Mucosa of gallbladder (tissue), 1 donor: ENCODE results near the gene CTTN. TPM values are rescaled to one million over a fixed set of nuclear protein-coding genes. Genes with fewer than 3 reads are reported as not detected.

Source experiments
- DNase-seq: peaks from one replicate; pipeline ENCODE4 v3.0.0-alpha.2; 2020; ENCODE audit warnings: low spot score
- total RNA-seq: library from RNA; stranded (reverse); gene quantifications from one replicate; pipeline ENCODE4 v1.2.1, GENCODE V29; 2021
- donor health status: DM: no; HTN: no; CAD: no.

CTTN gene
- total RNA-seq: 387 TPM

DNA sequence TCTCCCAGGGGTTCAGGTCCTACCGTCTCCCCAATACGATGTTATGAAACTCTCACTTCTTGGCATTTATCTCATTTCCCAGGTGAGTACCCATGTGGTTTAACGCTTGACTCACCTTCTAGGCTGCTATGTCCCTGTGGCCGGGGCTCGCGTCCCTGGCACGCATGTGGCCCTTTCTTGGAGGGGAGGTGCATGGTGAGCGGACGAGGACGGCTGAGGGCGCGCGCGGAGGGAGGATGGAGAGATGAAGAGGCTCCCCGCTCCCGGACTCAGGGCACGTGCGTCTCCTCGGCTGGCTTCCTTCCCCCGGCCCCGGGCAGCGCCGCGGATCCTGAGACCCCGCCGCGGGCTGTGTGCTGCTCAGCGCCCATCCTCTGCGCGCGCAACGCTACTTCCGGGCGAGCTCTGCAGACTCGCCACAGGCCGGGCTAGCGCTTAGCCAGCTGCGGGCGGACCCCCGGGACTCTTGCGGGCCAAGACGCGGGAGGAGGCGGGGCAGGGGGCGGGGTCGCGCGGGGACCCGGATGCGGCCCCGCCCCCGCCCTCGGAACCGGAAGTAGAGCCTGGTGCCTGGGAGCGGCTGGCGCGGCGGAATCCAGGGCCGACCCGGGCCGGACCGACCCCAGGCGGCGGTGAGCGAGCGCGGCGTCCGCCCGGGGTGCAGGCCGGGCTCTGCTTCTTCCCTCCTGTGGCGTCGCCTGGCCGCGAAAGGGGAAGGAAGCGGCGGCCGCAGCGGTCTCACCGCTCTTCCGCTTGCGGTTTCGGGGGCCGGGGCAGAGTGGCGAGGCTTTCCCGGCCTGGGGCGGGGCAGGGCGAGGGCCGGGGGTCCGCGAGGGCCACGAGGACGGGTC lies at the start of gene CTTN:
Gene CTTN (plus strand): TSS at position 547 of the 851 bp plus-strand sequence. CDS start 8,769 bp downstream, outside the sequence.
- peak; percentile 80 for DNase-seq

DNA sequence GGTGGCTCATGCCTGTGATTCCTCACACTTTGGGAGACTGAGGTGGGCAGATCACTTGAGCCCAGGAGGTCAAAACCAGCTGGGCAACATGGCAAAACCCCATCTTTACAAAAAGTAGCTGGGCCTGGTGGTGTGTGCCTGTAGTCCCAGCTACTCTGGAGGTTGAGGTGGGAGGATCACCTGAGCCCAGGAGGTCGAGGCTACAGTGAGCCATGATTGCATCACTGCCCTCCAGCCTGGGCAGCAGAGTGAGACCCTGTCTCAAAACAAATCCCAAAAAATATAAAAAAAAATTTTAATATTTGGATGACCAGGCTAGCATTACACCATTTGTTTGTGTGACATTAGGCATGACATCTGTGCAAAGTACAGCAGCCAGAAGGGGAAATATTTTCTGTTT lies 49.7 kb upstream of the CTTN start:
- no peak for DNase-seq

DNA sequence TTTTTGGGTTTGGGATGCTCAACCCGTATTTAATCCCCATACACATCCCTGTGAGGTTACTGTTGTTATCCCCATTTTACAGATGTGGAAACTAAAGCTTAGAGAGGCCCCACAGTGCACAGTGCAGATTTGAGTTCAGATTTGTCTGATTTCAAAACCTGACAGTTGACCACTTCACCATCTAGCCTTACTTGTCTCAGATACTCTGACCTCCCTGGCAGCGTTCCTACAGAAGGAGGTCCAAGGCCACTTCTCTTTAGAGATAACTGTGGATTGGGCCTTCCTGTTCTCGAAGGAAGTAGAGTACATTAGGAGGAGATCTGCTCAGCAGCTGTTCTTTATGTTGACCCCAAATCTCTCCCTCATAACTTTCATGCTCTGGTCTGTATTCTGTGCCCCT lies 46.7 kb upstream of the CTTN start:
- no peak for DNase-seq

DNA sequence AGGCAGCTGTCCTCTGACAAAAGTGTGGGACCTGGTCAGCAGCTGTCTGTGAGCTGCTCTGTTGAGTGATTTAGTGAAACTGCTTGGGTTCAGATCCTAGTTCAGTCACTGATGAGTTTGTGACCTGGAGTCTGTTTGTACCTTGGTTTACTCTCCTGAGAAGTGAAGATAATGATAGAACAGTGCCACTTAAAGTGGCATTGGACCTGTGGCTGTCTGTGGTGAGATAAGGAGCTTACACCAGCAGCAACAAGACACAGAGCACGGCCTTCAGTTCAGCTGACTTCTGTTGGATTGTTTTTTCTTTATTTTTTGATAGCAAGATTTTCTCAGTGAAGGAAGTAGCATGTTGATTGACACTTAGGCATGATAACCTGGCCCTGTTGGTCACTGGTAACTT lies 46.2 kb upstream of the CTTN start:
- DNase-seq: no peak

DNA sequence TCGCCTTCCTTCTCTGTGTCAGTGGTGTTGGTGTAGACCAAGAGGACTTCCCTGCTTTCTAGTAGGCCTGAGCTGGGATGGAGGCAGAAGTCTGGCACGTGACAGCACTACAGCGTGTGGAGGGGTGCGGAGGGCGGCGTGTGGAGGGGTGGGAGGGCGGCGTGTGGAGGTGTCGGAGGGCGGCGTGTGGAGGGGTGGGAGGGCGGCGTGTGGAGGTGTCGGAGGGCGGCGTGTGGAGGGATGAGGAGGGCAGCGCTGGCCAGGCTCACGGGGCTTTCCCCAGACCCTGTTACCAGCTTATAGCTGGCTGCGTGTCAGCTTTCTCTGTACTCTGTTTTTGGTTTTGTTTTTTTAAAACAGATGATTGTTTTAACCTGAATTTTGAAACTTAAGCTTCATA lies 45.7 kb upstream of the CTTN start:
- no peak for DNase-seq

DNA sequence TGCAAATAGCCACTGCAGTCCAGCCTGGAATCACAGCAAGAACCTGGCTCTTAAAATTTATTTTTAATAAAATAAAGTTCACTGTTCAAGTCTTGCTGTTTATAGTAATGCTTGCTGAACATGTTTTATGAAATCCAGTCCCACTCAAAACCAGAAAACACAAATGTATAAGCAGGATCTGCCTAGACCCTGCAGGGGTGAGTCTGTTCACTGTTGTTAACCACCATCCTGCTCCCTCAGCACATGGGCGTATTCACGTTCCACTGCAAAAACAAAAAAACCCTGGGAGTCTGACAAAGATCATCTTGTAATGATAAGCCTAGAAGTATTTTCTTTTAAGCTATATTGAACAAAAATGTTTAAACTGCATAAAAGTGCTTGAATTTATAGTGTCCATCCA lies 45.0 kb upstream of the CTTN start:
- DNase-seq: no peak

DNA sequence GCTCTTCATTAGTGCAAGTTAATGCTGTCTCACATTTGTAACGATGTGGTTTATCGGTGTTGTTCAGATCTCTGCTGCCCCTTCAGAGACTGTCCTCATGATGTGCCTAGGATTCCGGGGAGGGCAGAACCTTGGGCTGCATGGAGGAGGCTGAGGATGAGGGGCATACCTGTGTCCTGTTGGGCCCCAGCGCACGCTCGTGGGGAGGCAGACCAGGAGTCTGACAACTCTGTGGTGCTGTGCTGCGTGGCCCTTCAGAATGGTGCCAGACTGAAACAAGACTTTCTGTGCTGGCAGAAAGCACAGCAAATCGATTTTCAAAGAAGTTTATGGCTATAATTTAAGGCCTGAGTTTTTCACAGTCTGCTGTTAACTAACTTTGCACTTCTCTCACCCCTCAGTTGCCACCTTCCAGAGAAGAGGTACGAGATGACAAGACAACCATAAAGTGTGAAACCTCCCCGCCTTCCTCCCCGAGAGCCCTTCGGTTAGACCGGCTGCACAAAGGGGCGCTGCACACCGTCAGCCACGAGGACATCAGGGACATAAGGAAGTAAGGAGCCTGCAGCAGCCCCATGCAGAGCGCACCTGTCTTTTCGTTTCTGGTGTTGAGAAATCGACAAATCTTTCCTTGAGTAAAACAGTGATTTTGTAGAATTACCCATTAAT lies 44.3 kb upstream of the CTTN start:
- no peak for DNase-seq

DNA sequence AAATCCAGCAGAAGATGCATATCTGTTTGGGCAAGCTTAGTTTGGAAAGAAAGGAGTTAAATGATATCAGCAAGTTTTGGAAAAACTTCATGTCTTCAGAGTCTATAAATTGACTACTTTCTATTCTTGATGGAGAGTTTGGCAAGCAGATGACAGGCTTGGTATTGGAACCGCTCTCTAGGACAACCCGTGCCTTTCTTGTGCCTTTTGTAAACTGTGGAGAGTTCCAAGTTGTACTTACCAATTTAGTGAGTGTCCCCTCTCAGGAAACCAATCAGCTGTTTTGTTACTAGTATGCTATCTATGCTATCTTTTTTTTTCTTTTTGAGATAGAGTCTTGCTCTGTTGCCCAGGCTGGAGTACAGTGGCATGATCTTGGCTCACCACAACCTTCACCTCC lies 43.7 kb upstream of the CTTN start:
- no peak for DNase-seq

DNA sequence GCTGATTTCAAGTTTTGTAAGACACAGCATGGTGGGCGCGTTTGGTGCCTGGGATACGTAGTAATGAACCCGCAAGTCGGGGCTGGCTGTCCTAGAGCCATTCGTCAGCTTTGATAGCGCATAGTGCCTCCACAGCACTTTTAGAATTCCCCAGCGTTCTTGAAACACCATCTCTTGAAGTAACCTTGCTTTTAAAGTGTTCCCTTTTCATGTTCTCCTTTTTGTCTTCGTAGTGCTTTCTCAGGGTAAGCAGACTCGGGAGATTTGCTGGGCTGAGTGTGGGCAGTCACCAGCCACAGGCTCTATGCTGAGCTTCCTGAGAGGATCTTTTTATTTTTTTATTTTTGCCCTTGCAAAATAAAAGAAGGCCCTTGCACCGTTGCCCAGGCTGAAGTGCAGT lies 39.6 kb upstream of the CTTN start:
- DNase-seq: no peak

DNA sequence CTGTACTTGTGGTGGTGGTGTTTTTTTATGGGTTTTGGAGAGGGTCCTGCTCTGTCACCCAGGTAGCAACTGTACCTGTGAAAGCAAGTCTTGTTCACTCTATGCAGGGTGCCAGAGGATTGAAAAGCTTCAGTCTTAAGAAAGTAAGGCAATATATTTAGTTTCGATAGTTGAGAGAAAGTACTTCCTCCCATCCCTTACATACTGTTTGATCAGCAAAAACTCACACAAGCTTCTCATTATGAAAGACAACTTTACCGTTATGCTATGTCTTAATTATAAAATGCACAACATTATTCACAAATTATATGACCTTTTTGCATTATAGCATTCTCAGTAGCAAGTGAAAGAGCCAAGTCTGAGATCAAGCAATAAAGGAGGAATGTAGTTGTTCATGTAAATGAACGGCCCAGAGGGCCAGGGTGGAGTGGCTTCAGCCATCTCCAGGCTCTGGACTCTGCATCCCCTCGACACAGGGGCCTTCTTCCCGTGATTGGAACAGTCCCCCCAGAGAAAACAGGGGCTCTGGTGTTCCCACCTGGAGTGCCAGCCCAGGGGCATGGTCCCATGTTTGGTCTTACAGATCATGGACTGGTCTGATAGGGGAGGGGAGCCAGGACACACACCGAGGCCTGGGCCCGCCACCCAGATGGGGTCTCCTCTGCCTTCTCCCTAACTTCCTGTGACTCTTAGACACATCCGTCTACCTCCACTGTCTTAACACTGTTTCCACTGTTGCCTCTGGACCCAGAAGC lies 38.7 kb upstream of the CTTN start:
- no peak for DNase-seq

DNA sequence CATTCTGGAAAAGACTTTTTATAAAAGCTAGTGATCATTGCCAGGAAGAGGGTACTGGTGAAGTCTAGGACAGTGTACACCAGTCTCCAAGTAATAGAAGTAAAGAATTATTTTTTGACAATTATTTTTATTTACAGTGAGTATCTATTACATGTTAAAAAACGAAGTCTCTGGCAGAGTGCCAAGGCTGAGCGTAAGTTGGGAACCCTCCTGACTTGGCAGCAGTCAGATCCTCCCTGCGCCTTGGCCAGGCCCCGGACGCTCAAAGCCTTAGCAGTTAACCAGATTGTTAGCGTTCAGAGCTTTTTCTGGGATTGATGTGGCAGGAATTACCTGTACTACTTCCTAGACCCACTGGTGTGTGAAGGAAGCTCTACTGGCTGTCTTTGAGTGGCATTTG lies 38.1 kb upstream of the CTTN start:
- no peak for DNase-seq

DNA sequence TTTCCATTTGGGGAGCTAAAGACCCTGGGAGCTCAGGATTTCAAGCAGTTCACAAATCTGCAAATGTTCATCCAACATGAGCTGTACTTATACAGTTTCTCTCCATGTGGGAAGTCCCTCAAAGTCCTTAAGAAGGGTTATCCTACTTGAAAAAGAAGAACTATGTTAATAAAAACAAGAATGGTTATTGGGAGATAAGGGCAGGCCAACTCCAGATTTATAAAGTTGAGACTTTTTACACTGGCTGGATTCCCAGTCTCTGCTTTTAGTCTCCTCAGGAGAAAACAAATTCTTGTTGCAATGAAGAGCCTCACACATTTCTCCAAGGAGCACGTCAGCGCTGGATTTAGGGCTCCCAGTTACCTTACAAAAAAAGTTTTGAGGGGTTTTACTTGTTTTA lies 34.2 kb upstream of the CTTN start:
- no peak for DNase-seq

DNA sequence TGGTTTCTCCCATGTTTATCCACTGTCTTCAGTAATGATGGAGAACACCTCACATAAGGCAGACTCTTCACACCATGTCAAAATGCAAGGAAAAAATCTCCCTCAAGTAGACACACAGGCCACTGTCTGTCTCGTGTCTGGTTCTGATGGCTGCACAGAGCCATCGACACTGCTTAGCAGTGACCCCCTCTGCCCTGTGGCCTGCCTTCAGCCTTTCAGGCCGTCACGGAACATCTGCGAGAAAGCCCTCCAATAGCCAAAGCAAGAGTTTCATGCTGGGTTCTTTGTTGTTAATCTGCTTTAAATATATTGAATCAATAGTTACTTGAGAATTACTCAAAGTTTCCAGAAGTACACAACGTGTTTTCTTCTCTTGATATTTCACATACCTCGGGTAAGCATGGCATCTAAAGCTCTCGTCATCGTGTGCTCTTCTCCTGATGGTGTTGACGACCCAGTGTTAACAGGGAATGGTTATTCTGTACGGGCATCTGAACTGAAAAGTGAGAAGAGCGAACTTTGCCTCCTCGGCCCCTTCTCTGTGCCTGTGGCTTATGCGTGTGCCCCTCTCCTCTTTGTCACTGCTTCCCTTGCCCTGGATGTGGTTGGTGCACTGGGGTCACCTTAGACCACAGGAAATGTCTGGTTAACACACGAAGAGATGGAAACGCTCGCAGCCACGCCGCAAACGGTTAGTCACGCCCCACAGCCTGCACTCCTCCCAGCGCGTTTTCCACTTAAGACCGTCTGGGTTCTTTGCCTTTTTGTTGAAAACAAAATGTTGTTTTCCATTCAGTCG lies 33.4 kb upstream of the CTTN start:
- no peak for DNase-seq

DNA sequence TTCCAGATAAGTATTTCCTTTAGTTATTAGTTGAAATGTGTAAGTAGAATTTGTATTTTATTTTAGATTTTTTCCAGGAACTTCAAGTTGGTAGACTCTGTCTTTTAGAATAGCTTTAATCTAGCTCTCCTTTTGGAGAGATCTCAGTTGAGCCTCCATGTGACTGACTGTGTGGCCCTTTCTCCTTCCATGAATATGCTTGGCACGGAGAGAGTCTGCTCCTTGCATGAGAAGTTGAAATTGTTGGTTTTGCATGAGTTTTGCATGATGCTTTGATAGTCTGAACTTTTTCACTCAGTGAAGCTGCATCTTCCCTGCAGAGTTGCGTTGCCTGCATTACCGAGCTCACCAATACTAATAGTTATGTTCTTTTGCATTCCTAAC lies 32.8 kb upstream of the CTTN start:
- DNase-seq: no peak

DNA sequence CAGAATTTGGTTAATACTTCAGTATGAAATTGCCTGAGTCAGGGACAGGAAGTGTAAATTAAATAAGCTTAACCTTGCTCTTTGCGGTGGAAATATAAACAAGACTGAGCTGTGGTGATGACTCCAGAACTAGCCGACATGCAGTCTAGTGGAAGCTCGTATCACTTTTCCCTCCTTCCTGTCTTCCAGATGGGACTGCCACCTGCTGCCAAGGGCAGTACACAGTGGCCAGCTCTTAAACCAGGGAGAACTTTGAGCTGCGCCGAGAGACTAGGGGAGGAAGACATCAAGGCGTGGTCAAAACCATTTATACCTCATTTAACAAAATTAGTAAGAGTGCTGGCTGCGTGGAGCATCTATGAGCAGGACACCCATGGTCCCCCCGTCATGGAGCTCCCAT lies 31.3 kb upstream of the CTTN start:
- no peak for DNase-seq

DNA sequence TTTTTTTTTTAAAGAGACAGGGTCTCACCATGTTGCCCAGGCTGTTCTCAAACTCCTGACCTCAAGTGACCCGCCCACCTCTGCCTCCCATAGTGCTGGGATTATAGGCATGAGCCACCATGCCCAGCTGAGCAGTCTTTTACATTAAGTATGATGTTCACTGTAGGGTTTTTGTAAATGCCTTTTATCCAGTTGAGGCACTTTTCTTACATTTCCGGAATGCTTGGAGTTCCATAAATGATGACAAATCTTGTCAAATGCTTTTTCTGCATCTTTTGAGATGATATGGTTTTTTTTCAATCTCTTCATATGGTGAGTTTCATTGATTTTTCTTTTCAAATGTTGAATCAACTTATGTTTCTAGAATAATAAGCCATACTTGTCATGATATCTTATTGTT lies 29.4 kb upstream of the CTTN start:
- DNase-seq: no peak

DNA sequence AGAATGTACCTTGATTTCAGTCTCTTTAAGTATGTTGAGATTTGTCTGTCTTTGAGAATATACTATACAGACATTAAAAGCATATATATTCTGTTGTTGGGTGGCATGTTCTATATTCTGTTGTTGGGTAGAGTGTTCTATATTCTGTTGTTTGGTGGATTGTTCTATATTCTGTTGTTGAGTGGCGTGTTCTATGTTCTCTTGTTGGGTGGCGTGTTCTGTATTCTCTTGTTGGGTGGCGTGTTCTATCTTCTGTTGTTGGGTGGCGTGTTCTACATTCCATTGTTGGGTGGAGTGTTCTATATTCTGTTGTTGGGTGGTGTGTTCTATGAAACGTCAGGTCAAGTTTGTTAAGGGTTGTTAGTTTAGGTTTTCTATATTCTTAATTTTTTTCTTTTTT lies 27.1 kb upstream of the CTTN start:
- no peak for DNase-seq

DNA sequence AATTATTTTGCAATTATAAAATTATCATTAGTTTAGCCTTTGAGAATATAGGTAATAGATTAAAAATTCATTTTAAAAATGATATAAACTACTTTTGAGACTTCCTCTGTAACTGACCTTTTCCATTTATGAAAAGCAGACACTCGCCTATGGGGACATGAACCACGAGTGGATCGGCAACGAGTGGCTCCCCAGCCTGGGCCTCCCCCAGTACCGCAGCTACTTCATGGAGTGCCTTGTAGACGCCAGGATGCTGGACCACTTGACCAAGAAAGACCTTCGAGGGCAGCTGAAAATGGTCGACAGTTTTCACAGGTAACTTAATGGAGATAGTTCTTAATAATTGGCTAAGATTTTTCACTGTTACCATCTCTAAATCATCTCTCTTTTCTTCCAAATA lies 26.3 kb upstream of the CTTN start:
- no peak for DNase-seq

DNA sequence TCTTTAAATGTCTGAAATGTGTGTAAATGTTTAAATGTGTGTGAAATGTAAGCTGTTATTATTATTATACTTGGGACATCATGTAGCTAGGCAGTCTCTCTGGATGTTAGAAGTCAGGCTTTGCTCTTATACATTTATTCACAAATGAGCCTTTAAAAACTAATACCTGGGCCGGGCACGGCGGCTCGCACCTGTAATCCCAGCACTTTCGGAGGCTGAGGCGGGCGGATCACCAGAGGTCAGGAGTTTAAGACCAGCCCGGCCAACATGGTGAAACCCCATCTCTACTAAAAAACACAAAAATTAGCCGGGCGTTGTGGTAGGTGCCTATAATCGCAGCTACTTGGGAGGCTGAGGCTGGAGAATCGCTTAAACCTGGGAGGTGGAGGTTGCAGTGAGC lies 21.7 kb upstream of the CTTN start:
- DNase-seq: no peak

DNA sequence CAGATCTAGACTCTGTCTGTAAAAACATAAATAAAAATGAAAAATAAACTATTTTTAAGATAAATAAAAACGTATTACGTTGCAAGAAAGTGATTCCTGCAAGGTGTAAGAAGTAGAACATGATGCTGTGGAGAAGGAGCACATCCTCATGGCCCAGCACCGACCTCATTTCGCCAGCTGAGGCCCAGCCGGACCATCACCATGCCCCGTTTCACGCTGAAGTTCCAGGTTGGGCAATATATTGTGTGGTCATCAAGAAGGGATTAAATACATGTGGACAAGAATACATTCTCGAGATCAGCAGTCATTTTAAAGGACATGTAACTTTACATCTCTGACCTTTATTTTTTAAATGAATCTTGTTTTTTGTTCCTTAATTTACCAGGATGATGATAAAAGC lies 20.7 kb upstream of the CTTN start:
- DNase-seq: no peak

DNA sequence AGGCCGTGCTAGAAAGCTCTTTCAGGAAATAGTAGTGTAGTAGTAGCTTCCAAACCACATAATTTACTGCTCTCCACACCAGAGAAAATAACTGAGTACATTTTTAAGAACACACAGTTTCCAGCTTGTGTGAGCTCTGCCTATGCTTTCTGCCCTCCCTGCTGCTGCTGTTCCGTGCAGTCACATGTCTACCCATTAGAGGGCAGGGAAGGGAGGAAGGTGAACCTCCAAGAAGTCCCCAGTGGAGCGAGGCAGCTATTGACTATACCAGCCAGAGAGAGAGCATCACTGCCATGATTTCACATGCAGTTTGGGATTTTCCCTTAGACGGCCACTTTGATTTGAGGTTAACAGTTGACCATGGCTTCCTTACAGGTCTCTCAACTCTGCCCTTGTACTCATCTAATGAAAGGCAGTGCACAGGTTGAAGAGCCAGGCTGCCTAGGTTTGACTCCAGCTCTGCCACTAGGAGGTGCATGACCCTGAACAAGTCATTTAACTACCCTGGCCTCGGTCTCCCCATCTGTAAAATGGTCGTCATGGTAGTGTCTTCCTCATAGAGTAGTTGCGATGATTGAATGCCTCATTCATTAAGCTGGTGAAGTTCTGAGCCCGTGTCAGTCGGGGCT lies 19.7 kb upstream of the CTTN start:
- DNase-seq: no peak

DNA sequence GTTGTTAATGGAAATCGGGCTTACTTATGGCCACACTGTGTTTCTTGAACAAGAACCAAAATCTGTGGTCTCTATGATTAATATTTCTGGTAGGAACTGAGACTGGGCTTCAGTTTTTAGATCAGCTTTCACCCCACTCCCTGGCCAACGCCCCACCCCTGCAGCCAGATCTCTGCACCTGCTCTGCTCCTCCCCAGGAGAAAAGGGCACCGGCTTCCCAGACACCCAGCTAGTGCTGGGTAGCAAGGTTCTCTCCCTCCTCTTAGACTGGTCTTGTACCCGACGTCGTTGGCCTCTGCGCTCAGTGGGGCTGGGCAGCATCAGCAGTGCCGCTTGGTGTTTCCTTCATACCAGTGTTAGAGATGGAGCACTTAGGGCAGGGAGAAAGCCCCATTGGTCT lies 17.0 kb upstream of the CTTN start:
- DNase-seq: no peak
